Type B pancreatic cell (in vitro differentiated cells): ENCODE results near the gene TRPC1. TPM values are rescaled to one million over a fixed set of nuclear protein-coding genes. Genes with fewer than 3 reads are reported as not detected.
"Not testable (repeated sequence)": the region's sequence is repeated elsewhere in the genome, so short reads cannot be mapped to it uniquely, and the experiment has no call there.

ENCODE experiments used
- DNase-seq: peaks from one replicate; pipeline ENCODE4 v3.0.0; 2021; ENCODE audit warnings: mixed read lengths; ENCODE audit not compliant: unreplicated experiment; ENCODE audit errors: extremely low spot score
- H3K27ac Mint-ChIP-seq: 2 replicates; pipeline ENCODE4 v1.8.0; 2021; ENCODE audit warnings: mild to moderate bottlenecking, mixed read lengths
- H3K27me3 Mint-ChIP-seq: 2 replicates; pipeline ENCODE4 v1.8.0; 2021; ENCODE audit warnings: mixed read lengths
- H3K36me3 Mint-ChIP-seq: 2 replicates; pipeline ENCODE4 v1.8.0; 2021; ENCODE audit warnings: mixed read lengths
- H3K4me1 Mint-ChIP-seq: one replicate; pipeline ENCODE4 v1.8.0; 2021; ENCODE audit warnings: mixed read lengths; ENCODE audit not compliant: unreplicated experiment
- H3K4me3 Mint-ChIP-seq: 2 replicates; pipeline ENCODE4 v1.8.0; 2021; ENCODE audit warnings: mild to moderate bottlenecking, mixed read lengths
- H3K9me3 Mint-ChIP-seq: 2 replicates; pipeline ENCODE4 v1.8.0; 2021; ENCODE audit warnings: mixed read lengths
- CTCF ChIP-seq: fragments of 200-600 bp; sonication (generic); conservative IDR thresholded peaks from 2 replicates; pipeline ENCODE4 v1.5.0; 2021; ENCODE audit warnings: antibody characterized with exemption, mild to moderate bottlenecking
- total RNA-seq: library from RNA; stranded (reverse); gene quantifications from 2 replicates; pipeline ENCODE4 v1.2.1, GENCODE V29; 2021; ENCODE audit warnings: low replicate concordance

Gene TRPC1
- total RNA-seq, 1 donor from 2014 or later, result 11.7 TPM

- peaks cover 5% of the 10 kb centered on the region for H3K4me1 Mint-ChIP-seq
- H3K36me3 Mint-ChIP-seq, result no peaks in the 10 kb centered on the region
- no peak for TF ChIP-seq CTCF
Measured at GRCh38 chr3:142734834-142735233, 11.0 kb downstream of the TRPC1 start.

GRCh38 chr3:142735462-142735861, 11.6 kb downstream of the TRPC1 start:
- Mint-ChIP-seq H3K4me1 (peaks cover 5% of the 10 kb centered on the region), H3K4me3 (no peak overlapping the region), H3K36me3 (no peaks in the 10 kb centered on the region), H3K27ac (no peak overlapping the region), H3K9me3 (no peaks in the 10 kb centered on the region), H3K27me3 (no peaks in the 10 kb centered on the region)
- no peak for TF ChIP-seq CTCF
- DNase-seq, result no peak

More at GRCh38 chr3:142734834-142735233, 11.0 kb downstream of the TRPC1 start:
- DNase-seq, result no peak
- Mint-ChIP-seq H3K9me3 (no peaks in the 10 kb centered on the region), H3K4me3 (no peak overlapping the region), H3K27ac (no peak overlapping the region), H3K27me3 (no peaks in the 10 kb centered on the region)

GRCh38 chr3:142738396-142738795, 14.6 kb downstream of the TRPC1 start:
- Mint-ChIP-seq H3K9me3 (no peaks in the 10 kb centered on the region), H3K4me3 (no peak overlapping the region), H3K27me3 (no peaks in the 10 kb centered on the region), H3K36me3 (no peaks in the 10 kb centered on the region), H3K4me1 (no peaks in the 10 kb centered on the region), H3K27ac (no peak overlapping the region)
- DNase-seq, result no peak
- TF ChIP-seq CTCF, result no peak

- Mint-ChIP-seq H3K27ac (no peak overlapping the region), H3K36me3 (peaks cover 8% of the 10 kb centered on the region), H3K27me3 (no peaks in the 10 kb centered on the region), H3K4me1 (no peaks in the 10 kb centered on the region), H3K4me3 (no peak overlapping the region), H3K9me3 (no peaks in the 10 kb centered on the region)
- DNase-seq, result no peak
- no peak for TF ChIP-seq CTCF
Measured at GRCh38 chr3:142746646-142747045, 22.8 kb downstream of the TRPC1 start.

- H3K27me3 Mint-ChIP-seq, H3K27ac Mint-ChIP-seq, H3K4me3 Mint-ChIP-seq, H3K4me1 Mint-ChIP-seq, H3K9me3 Mint-ChIP-seq, DNase-seq: not testable (repeated sequence)
- peaks cover 12% of the 10 kb centered on the region for H3K36me3 Mint-ChIP-seq
Measured at GRCh38 chr3:142750531-142750930, 26.7 kb downstream of the TRPC1 start.

GRCh38 chr3:142752605-142753004, 28.8 kb downstream of the TRPC1 start:
- not testable (repeated sequence) for H3K4me3 Mint-ChIP-seq, DNase-seq, H3K9me3 Mint-ChIP-seq, H3K4me1 Mint-ChIP-seq, H3K27me3 Mint-ChIP-seq, H3K27ac Mint-ChIP-seq
- peaks cover 12% of the 10 kb centered on the region for H3K36me3 Mint-ChIP-seq

GRCh38 chr3:142754494-142754893, 30.7 kb downstream of the TRPC1 start:
- H3K9me3 Mint-ChIP-seq, result no peaks in the 10 kb centered on the region
- no peak overlapping the region for H3K27ac Mint-ChIP-seq
- TF ChIP-seq CTCF, result no peak
- H3K27me3 Mint-ChIP-seq, result no peaks in the 10 kb centered on the region
- H3K4me1 Mint-ChIP-seq, result no peaks in the 10 kb centered on the region
- H3K36me3 Mint-ChIP-seq, result peaks cover 16% of the 10 kb centered on the region
- H3K4me3 Mint-ChIP-seq, result no peak overlapping the region
- DNase-seq, result no peak
